Bronchial epithelial cell (primary cell): ENCODE data around the gene CAMSAP2. TPM values are rescaled to one million over a fixed set of nuclear protein-coding genes. Genes with fewer than 3 reads are reported as not detected.

Source experiments
- DNase-seq: peaks from one replicate; pipeline ENCODE4 v3.0.0-alpha.2; 2010; ENCODE audit warnings: low read depth
- FAIRE-seq: peaks from 2 replicates; lab custom pipeline; 2011; peaks lifted over from hg19 to GRCh38; lab: Jason Lieb, UNC
- H3K27me3 ChIP-seq: 2 replicates; pipeline ENCODE4 v1.5.1; 2011; ENCODE audit warnings: low read length; ENCODE audit not compliant: control insufficient read depth, insufficient read depth
- H3K36me3 ChIP-seq: 2 replicates; pipeline ENCODE4 v1.5.1; 2011; ENCODE audit warnings: low read length; ENCODE audit not compliant: control insufficient read depth, insufficient read depth
- H3K4me3 ChIP-seq: 2 replicates; pipeline ENCODE4 v1.5.1; 2011; ENCODE audit warnings: mild to moderate bottlenecking, low read depth, low read length, control low read depth
- CTCF ChIP-seq: IDR thresholded peaks from 2 replicates; pipeline ENCODE4 v1.5.1; 2011; ENCODE audit warnings: mild to moderate bottlenecking, moderate library complexity, low read length, control low read depth, inconsistent platforms; ENCODE audit not compliant: insufficient read depth, severe bottlenecking
- total RNA-seq: library from RNA; depleted of rRNA; stranded (reverse); fragments of >200 nt; gene quantifications from 2 replicates; pipeline ENCODE4 v1.2.1, GENCODE V29; 2014

The CAMSAP2 gene
- total RNA-seq, 1 donor from 2014 or later, result 75.0 TPM

GRCh38 chr1:200866521-200866920, 127.8 kb downstream of the CAMSAP2 start:
- Histone ChIP-seq H3K4me3 (no peak overlapping the region), H3K27me3 (no peaks in the 10 kb centered on the region), H3K36me3 (no peaks in the 10 kb centered on the region)
- FAIRE-seq (no peak), DNase-seq (no peak)
- no peak for TF ChIP-seq CTCF

GRCh38 chr1:200867018-200867811, 128.5 kb downstream of the CAMSAP2 start:
- Histone ChIP-seq H3K27me3 (no peaks in the 10 kb centered on the region), H3K4me3 (no peak overlapping the region), H3K36me3 (no peaks in the 10 kb centered on the region)
- FAIRE-seq (no peak), DNase-seq (no peak)
- no peak for TF ChIP-seq CTCF

- peaks cover 18% of the 10 kb centered on the region for H3K27me3 ChIP-seq
- no peak for FAIRE-seq
- no peak overlapping the region for H3K4me3 ChIP-seq
- no peak for TF ChIP-seq CTCF
- no peak for DNase-seq
- no peaks in the 10 kb centered on the region for H3K36me3 ChIP-seq
These were observed 130.7 kb downstream of the CAMSAP2 start for GRCh38 chr1:200869376-200869752.

GRCh38 chr1:200869753-200870391, 131.2 kb downstream of the CAMSAP2 start:
- peaks cover 22% of the 10 kb centered on the region for H3K27me3 ChIP-seq
- FAIRE-seq (no peak), DNase-seq (no peak)
- H3K36me3 ChIP-seq, result no peaks in the 10 kb centered on the region
- no peak for TF ChIP-seq CTCF
- no peak overlapping the region for H3K4me3 ChIP-seq

GRCh38 chr1:200872446-200873115, 133.9 kb downstream of the CAMSAP2 start, which contains the start of gene GPR25:
Gene GPR25, plus strand, starts transcription at chr1:200872981. Its CDS starts 57 bp downstream, at chr1:200873038.
- peak within 1 kb of the TSS; percentile 6 for H3K4me3 ChIP-seq
- no peak for TF ChIP-seq CTCF
- peaks cover 26% of the 10 kb centered on the region for H3K27me3 ChIP-seq
- DNase-seq, result no peak
- no peak for FAIRE-seq
- H3K36me3 ChIP-seq, result no peaks in the 10 kb centered on the region
